GM23248 (cell line): ENCODE results near the gene MACROH2A2.

ENCODE experiments used
- EZH2 ChIP-seq: fragments of 200-600 bp; sonication (generic); IDR thresholded peaks from 2 replicates; pipeline ENCODE4 v1.6.1; 2018; ENCODE audit warnings: antibody characterized with exemption, mild to moderate bottlenecking; ENCODE audit not compliant: insufficient read depth, poor library complexity, severe bottlenecking
- EZH2phosphoT487 ChIP-seq: fragments of 200-600 bp; sonication (generic); IDR thresholded peaks from 2 replicates; pipeline ENCODE4 v1.6.1; 2018; ENCODE audit warnings: antibody characterized with exemption, moderate library complexity, mild to moderate bottlenecking, low read depth; ENCODE audit not compliant: insufficient read depth

DNA sequence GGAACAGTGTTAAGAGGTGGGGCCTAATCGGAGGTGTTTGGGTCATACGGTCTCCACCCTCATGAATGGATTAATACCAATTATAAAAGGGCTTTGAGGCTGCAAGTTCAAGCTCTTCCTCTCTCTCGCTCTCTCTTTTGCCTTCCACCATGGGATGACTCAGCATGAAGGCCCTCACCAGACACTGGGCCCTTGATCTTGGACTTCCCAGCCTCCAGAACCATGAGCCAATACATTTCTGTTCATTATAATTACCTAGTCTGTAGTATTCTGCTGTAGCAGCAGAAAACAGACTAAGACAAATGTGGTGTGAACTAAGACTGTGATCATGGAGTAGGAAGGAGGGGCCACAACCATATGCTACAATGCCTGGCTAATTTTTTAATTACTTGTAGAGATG lies 72.3 kb downstream of the MACROH2A2 start:
- no peak for TF ChIP-seq EZH2
- TF ChIP-seq EZH2phosphoT487, result no peak
